ENCODE measurements around the gene VIM.
A peak's percentile ranks its signal among the peaks of the same experiment; 100 is the strongest.
"Not testable (repeated sequence)": the region's sequence is repeated elsewhere in the genome, so short reads cannot be mapped to it uniquely, and the experiment has no call there.

VIM gene

DNA sequence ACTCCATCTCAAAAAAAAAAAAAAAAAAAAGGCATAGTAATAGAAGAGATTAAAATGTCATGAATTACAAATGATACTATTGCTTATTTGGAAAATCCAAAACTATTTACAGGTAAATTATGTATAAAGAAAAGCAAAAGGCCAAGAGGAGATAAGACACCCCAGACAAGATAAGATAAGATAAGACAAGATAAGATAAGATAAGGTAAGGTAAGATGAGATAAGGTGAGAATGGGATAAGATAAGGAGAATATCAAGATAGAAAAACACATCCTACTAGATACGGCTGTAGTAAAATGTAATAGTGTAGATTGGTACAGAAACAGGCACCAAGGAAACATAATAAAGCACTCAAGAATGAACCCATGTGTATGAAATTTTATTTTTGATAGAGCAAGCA, 20.9 kb downstream of the VIM start:
- DNase-seq (ENCODE audit: low read depth) = no peak
- H3K4me3 ChIP-seq (ENCODE audit: low read depth, low read length) = no peak overlapping the region

DNA sequence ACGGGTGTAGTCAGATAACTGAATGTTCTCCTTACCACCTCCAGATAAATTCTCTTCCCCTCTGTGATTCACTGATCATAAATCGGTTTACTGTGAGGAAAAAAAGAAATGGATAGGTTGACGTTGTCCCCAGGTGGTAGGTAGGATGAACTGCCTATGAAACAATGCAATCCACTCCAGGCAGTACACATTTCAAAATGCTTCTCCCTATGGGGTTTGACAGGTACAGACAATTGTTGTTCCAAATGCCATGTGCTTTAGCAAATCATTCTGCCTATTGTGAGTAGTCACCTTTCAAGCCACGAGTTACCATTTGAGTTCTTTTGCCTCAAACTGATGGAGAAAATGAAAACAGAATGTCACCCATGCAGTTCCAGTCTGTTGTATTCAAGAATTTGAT, 21.8 kb downstream of the VIM start:
- no peak for DNase-seq (ENCODE audit: low read depth)
- H3K4me3 ChIP-seq (ENCODE audit: low read depth, low read length) = no peak overlapping the region

DNA sequence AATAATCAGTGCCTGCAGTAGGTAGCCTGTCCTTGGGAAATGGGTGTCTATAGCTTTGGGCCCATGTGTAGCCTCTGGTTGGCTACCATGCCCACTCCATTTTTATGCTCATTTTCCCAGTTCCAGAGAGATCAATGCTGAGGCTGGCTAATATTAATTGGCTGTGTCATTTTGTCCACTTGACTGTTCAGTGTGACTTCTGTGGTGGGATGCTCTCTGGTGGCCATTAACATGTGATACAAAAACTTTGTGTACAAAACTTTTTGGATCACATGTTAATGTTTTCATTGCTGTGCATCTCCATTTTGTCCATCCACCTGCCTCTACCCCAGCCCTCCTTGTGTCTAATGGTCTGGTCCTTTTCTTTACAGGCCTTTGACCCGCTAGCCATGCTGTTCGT, 22.7 kb downstream of the VIM start:
- H3K4me3 ChIP-seq (ENCODE audit: low read depth, low read length) = no peak overlapping the region
- DNase-seq (ENCODE audit: low read depth) = no peak

- H3K4me3 ChIP-seq (ENCODE audit: low read depth, low read length); DNase-seq (ENCODE audit: low read depth): not testable (repeated sequence)
Observed at GRCh38 chr10:17254543-17255050, 26.6 kb downstream of the VIM start.

GRCh38 chr10:17255512-17255911, 27.5 kb downstream of the VIM start:
- H3K4me3 ChIP-seq (ENCODE audit: low read depth, low read length) = no peak overlapping the region
- no peak for DNase-seq (ENCODE audit: low read depth)

GRCh38 chr10:17256051-17256450, 28.0 kb downstream of the VIM start:
- DNase-seq (ENCODE audit: low read depth) = no peak
- H3K4me3 ChIP-seq (ENCODE audit: low read depth, low read length) = no peak overlapping the region

DNA sequence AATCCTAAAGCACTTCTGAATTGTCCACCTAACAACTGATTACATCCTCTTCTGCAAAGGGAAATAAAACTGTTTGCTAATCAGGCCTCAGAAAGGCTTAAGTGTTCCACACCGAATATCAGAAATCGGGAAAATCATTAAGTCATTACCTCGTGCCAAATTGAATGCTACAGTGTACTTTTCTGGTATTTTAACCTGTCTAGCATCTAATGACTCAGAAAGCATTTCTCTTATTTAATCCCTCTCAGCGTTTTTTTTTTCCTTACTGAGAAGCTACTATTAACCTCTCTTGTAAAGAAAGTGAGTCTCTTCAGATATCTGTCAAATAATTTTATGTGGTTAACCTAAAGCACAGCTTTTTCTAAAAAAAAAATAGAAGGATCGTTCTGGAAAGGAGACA, 28.6 kb downstream of the VIM start:
- no peak overlapping the region for H3K4me3 ChIP-seq (ENCODE audit: low read depth, low read length)
- DNase-seq (ENCODE audit: low read depth) = no peak

DNA sequence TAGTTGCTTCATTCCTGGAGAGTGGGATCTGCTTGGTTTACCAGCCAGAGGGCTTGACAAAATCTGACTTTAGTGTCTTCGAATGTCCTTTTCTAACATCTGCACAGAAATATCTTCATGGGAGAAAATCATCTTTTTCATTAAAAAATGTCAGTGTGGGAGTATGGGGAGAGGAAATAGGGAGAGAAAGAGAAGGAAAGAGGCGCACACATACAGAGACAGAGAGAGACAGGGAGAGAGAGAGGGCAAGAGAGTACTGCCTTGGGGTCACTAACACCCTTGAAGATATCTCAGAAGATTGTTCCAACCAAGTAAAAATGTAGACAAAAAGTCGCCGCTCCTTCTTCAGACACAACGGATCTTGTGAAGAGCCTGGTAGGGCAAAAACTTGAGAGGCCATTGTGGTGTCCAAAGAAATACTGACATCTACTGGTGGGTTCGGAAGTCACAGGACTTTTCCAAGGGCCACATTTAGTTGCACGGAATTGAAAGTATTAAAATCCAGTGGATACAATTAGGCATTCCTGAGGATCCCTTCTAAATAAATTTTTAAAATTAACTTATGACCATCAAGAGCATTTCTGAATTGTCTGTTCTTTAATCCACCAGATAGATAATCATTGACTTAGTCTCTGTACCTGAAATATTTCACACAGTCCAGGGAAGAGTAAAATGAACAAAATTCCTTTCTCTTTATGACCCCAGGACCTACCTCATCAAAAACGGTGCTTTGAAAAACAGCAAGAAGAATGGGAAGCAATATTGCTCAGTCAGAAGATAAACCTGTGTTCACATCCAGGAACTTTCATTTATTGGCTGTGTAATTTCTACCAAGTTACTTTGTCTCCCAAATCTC, 29.7 kb downstream of the VIM start:
- H3K4me3 ChIP-seq (ENCODE audit: low read depth, low read length) = no peak overlapping the region

DNA sequence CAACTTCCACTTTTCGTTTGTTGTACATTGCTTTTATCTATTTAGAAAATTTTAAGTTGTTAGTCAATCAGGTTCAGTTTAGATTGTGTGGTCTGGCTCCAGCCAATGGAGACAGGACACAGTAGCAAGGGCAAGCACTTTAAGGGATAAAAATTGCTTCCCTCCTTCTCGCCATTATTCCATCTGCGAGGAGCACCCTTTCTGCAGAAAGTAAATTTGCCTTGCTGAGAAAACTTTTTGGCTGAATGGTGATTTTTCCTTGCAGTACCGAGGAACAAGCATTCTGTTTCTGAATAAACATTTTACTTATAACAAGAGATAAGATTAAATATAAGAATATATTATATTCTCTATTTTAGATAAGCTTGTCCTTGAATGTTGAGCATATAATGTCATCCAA, 34.5 kb downstream of the VIM start:
- DNase-seq (ENCODE audit: low read depth) = no peak

More for the DNA sequence above, 29.7 kb downstream of the VIM start:
- DNase-seq (ENCODE audit: low read depth) = no peak

DNA sequence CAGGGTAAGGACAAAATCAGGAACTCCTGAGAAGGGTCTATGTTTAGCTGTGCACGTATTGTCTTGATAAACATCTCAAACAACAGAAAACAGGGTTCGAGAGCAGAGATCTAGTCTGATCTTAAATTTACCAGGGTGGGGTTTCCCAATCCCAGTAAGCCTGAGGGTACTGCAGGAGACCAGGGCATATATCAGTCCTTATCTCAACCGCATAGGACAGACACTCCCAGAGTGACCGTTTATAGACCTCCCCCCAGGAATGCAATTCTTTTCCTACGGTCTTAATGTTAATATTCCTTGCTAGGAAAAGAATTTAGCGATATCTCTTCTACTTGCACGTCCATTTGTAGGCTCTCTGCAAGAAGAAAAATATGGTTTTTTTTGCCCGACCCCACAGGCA, 35.5 kb downstream of the VIM start:
- DNase-seq (ENCODE audit: low read depth) = no peak
- no peak overlapping the region for H3K4me3 ChIP-seq (ENCODE audit: low read depth, low read length)

More for the DNA sequence above, 34.5 kb downstream of the VIM start:
- no peak overlapping the region for H3K4me3 ChIP-seq (ENCODE audit: low read depth, low read length)

DNA sequence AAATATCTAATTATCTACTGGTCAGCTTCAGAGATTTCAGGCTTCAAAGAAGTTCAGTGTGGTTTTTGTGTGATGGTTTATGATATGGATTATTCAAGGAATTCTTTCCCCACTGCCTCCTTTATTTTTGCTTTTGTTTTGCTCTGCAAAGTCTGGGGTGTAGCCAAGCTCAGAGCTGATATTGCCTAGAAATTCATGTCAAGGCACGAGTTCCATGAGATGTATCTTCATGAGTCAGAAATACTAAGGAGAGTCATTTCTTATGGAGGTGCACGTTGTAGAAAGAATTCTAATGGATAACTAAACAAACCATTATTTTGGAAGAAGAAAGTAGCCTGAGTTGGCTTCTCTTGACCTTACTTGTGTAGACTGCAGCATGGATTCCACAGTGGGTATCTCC, 37.4 kb downstream of the VIM start:
- no peak for DNase-seq (ENCODE audit: low read depth)

GRCh38 chr10:17266549-17266948, 38.5 kb downstream of the VIM start:
- DNase-seq (ENCODE audit: low read depth); H3K4me3 ChIP-seq (ENCODE audit: low read depth, low read length): not testable (repeated sequence)

More for the DNA sequence above, 37.4 kb downstream of the VIM start:
- H3K4me3 ChIP-seq (ENCODE audit: low read depth, low read length) = no peak overlapping the region

DNA sequence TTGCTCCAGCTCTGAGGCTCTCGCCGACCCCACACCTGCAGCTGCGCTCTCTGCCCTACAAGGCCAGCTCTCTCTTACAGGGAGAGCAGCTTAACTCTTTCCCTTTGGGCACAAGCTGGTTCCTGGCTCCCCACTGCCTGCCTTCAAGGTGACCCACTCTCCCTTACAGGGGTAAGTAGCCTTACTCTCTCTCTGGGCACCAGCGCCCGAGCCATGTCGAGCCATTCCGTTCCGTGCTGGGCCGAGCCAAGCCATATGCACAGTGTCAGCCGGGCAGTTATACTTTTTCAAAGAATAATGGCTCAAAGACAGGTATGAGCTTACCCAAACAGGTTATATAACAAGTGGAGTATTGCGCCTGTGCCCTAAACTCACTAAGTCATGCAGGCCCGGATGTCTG, 44.6 kb downstream of the VIM start:
- no peak overlapping the region for H3K4me3 ChIP-seq (ENCODE audit: low read depth, low read length)
- DNase-seq (ENCODE audit: low read depth) = no peak

DNA sequence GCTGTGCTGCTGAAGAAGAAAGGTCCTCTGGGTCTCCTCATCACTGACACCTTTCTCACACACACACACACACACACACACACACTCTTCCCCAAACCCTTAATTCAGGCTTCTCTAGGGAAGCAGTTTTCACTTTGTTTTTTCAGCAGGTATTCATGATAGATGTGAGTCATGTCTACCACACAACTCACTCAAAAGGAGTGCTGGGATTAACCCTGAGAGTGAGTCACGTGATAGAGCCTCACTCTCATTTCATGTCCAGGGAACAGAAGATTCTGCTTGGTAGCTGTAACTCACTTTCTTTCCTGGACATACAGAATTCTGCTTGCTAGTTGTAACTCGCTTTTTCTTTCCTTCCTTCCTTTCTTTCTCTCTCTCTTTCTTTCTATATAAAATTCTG, 45.4 kb downstream of the VIM start:
- peak; percentile 44 for DNase-seq (ENCODE audit: low read depth)
- no peak overlapping the region for H3K4me3 ChIP-seq (ENCODE audit: low read depth, low read length)

GRCh38 chr10:17276756-17277424, 48.8 kb downstream of the VIM start:
- no peak for DNase-seq (ENCODE audit: low read depth)
- H3K4me3 ChIP-seq (ENCODE audit: low read depth, low read length) = no peak overlapping the region

- H3K4me3 ChIP-seq (ENCODE audit: low read depth, low read length) = no peak overlapping the region
- no peak for DNase-seq (ENCODE audit: low read depth)
Observed at GRCh38 chr10:17278607-17279240, 50.7 kb downstream of the VIM start.

GRCh38 chr10:17282311-17282710, 54.3 kb downstream of the VIM start:
- H3K4me3 ChIP-seq (ENCODE audit: low read depth, low read length) = no peak overlapping the region
- DNase-seq (ENCODE audit: low read depth) = no peak

DNA sequence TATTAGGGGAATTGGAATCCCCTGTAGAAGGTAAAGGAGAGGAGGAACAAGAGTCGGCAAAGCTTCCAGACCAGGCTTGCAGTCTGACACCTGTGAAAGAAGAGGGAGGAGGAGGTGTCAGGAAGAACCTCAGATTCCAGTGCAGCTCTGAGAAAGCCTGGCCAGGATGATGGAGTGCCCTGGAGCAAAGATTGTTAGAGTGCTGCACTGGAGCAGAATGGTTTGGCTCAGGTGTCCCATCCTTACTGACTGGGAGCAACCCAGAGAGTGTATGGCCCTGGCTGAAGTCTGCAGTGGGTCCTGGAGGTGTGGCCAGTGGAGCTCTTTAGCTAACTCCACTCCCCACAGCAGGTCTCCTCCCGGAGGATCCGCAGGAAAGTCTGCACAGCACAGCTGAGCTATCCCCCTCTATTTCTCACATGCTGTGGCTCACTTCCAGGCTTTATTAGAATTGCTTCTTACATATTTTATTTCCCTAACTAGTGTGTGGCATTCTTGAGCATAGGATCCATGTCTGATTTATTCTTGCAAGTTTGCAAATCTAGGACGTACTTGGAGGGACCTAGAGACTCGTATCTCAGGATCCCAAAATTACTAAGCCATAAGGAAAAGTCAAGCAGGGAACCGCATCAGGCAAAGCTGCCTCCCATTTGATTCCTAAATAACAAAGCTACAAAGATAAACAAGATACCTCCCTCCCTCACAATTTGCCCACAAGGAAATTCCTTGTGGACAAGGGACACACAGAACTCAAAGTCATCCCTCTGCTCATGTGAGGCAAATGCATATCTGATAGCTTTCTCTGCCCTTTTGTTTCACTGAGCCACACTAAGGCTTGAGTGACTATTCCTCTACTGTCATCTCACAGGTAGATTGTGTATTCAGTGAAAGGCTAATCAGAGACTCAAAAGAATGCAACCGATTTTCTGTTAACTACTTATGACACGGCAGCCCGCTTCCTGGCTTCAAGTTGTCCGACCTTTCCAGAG, 58.8 kb downstream of the VIM start:
- no peak for DNase-seq (ENCODE audit: low read depth)
- no peak overlapping the region for H3K4me3 ChIP-seq (ENCODE audit: low read depth, low read length)

Measured in skeletal muscle cell (primary cell).